Suprapubic skin (tissue), 4 donors: ENCODE measurements around the gene DKKL1.

Experiments used
- CTCF ChIP-seq, 2 donors: fragments of 200-600 bp in 1 of 2; fragments of 450-650 bp in 1 of 2; sonication (generic) in 1 of 2; IDR thresholded peaks; one replicate each; pipeline ENCODE4 v1.5.1; 2016 to 2019; ENCODE audit warnings: antibody characterized with exemption in 2 of 2, mild to moderate bottlenecking in 1 of 2, moderate library complexity in 1 of 2
- EP300 ChIP-seq: sonication (generic); formaldehyde crosslinking; IDR thresholded peaks from one replicate; pipeline ENCODE4 v1.6.1; 2017; ENCODE audit warnings: antibody characterized with exemption
- POLR2A ChIP-seq, 2 donors: fragments of 450-650 bp; IDR thresholded peaks; one replicate each; pipeline ENCODE4 v1.6.1; 2017; ENCODE audit warnings: antibody characterized with exemption in 2 of 2, mild to moderate bottlenecking in 2 of 2, moderate library complexity in 2 of 2
- POLR2AphosphoS5 ChIP-seq, 3 donors: sonication (generic); formaldehyde crosslinking; IDR thresholded peaks; one replicate each; pipeline ENCODE4 v1.6.1; 2017; ENCODE audit warnings: antibody characterized with exemption in 3 of 3

- TF ChIP-seq POLR2AphosphoS5 (IDR thresholded peaks at IDR 0.05) (no peak), CTCF (IDR thresholded peaks at IDR 0.05) (no peak), EP300 (no peak), POLR2A (IDR thresholded peaks at IDR 0.05) (no peak)
These were observed 32.0 kb upstream of the DKKL1 start for GRCh38 chr19:49331616-49332055.
